H9 (cell line): ENCODE results near the gene SMIM22. TPM values are rescaled to one million over a fixed set of nuclear protein-coding genes. Genes with fewer than 3 reads are reported as not detected.

Experiments
- DNase-seq: peaks from one replicate; pipeline ENCODE4 v3.0.0-alpha.2; 2017
- H2AFZ ChIP-seq: one replicate; pipeline ENCODE4 v1.6.1; 2013; ENCODE audit warnings: mild to moderate bottlenecking, low read length, control low read depth, moderate library complexity
- H2AK5ac ChIP-seq: 2 replicates; pipeline ENCODE4 v1.6.1; 2013; ENCODE audit warnings: low read length, control low read depth, mixed read lengths; ENCODE audit not compliant: insufficient read length
- H2BK120ac ChIP-seq: one replicate; pipeline ENCODE4 v1.6.1; 2013; ENCODE audit warnings: low read depth, mild to moderate bottlenecking, low read length, control low read depth, inconsistent platforms; ENCODE audit not compliant: poor library complexity, severe bottlenecking
- H2BK12ac ChIP-seq: 2 replicates; pipeline ENCODE4 v1.6.1; 2013; ENCODE audit warnings: low read length, control low read depth, mixed read lengths, low read depth; ENCODE audit not compliant: insufficient read length
- H2BK15ac ChIP-seq: 2 replicates; pipeline ENCODE4 v1.6.1; 2013; ENCODE audit warnings: low read depth, low read length, control low read depth
- H2BK20ac ChIP-seq: one replicate; pipeline ENCODE4 v1.6.1; 2013; ENCODE audit warnings: low read depth, mild to moderate bottlenecking, low read length, control low read depth, inconsistent platforms; ENCODE audit not compliant: poor library complexity, severe bottlenecking
- H2BK5ac ChIP-seq: 2 replicates; pipeline ENCODE4 v1.6.1; 2013; ENCODE audit warnings: low read length, control low read depth, mixed read lengths; ENCODE audit not compliant: insufficient read length
- H3K14ac ChIP-seq: 2 replicates; pipeline ENCODE4 v1.6.1; 2013; ENCODE audit warnings: low read length, control low read depth; ENCODE audit not compliant: insufficient read depth
- H3K18ac ChIP-seq: 2 replicates; pipeline ENCODE4 v1.6.1; 2013; ENCODE audit warnings: low read depth, mild to moderate bottlenecking, mixed read lengths, low read length, control low read depth; ENCODE audit not compliant: insufficient read length
- H3K23ac ChIP-seq: 2 replicates; pipeline ENCODE4 v1.6.1; 2013; ENCODE audit warnings: low read length, control low read depth, mixed read lengths, low read depth; ENCODE audit not compliant: insufficient read length
- H3K23me2 ChIP-seq: 2 replicates; pipeline ENCODE4 v1.6.1; 2013; ENCODE audit warnings: low read depth, mild to moderate bottlenecking, mixed read lengths, low read length, control low read depth; ENCODE audit not compliant: insufficient read length, poor library complexity, severe bottlenecking
- H3K27ac ChIP-seq: 2 replicates; pipeline ENCODE4 v1.5.1; 2013; ENCODE audit warnings: low read length, control low read depth, mixed read lengths, low read depth; ENCODE audit not compliant: insufficient read length
- H3K27me3 ChIP-seq: 2 replicates; pipeline ENCODE4 v1.6.1; 2013; ENCODE audit warnings: low read length, control low read depth, inconsistent platforms; ENCODE audit not compliant: insufficient read depth
- H3K4ac ChIP-seq: 2 replicates; pipeline ENCODE4 v1.6.1; 2013; ENCODE audit warnings: low read depth, mild to moderate bottlenecking, control low read depth, inconsistent platforms, low read length, moderate library complexity
- H3K4me1 ChIP-seq: 2 replicates; pipeline ENCODE4 v1.6.1; 2013; ENCODE audit warnings: low read length, control low read depth, inconsistent platforms; ENCODE audit not compliant: insufficient read depth
- H3K4me2 ChIP-seq: 2 replicates; pipeline ENCODE4 v1.6.1; 2013; ENCODE audit warnings: low read length, control low read depth, mixed read lengths; ENCODE audit not compliant: insufficient read length, insufficient read depth
- H3K56ac ChIP-seq: 2 replicates; pipeline ENCODE4 v1.6.1; 2013; ENCODE audit warnings: low read depth, mild to moderate bottlenecking, mixed read lengths, low read length, control low read depth; ENCODE audit not compliant: insufficient read length
- H3K79me1 ChIP-seq: 2 replicates; pipeline ENCODE4 v1.6.1; 2013; ENCODE audit warnings: low read depth, mild to moderate bottlenecking, moderate library complexity, low read length, control low read depth, inconsistent platforms; ENCODE audit not compliant: insufficient read depth, poor library complexity, severe bottlenecking
- H3K79me2 ChIP-seq: 2 replicates; pipeline ENCODE4 v1.6.1; 2013; ENCODE audit warnings: low read length, control low read depth, inconsistent platforms; ENCODE audit not compliant: insufficient read depth
- H3K9ac ChIP-seq: 2 replicates; pipeline ENCODE4 v1.6.1; 2013; ENCODE audit warnings: low read length, control low read depth, mixed read lengths; ENCODE audit not compliant: insufficient read length; ENCODE audit errors: extremely low read depth
- H3K9me3 ChIP-seq: one replicate; pipeline ENCODE4 v1.6.1; 2013; ENCODE audit warnings: low read depth, low read length, inconsistent platforms; ENCODE audit not compliant: control insufficient read depth
- H3T11ph ChIP-seq: one replicate; pipeline ENCODE4 v1.6.1; 2013; ENCODE audit warnings: mild to moderate bottlenecking, low read length, control low read depth, inconsistent platforms
- H4K20me1 ChIP-seq: one replicate; pipeline ENCODE4 v1.6.1; 2013; ENCODE audit not compliant: control insufficient read depth, insufficient read length, insufficient read depth
- H4K5ac ChIP-seq: 2 replicates; pipeline ENCODE4 v1.6.1; 2013; ENCODE audit warnings: low read depth, mild to moderate bottlenecking, mixed read lengths, low read length, control low read depth; ENCODE audit not compliant: insufficient read length
- H4K8ac ChIP-seq: replicated peaks from 2 replicates; pipeline ENCODE4 v1.6.1; 2013; ENCODE audit warnings: low read length, control low read depth, mixed read lengths, low read depth; ENCODE audit not compliant: insufficient read length
- H4K91ac ChIP-seq: 2 replicates; pipeline ENCODE4 v1.6.1; 2013; ENCODE audit warnings: low read depth, mild to moderate bottlenecking, moderate library complexity, mixed read lengths, low read length, control low read depth; ENCODE audit not compliant: insufficient read length
- H3K27ac Mint-ChIP-seq, 3 experiments: 2 replicates in 2 of 3; 3 replicates in 1 of 3; pipeline ENCODE4 v1.8.0; 2020 to 2021; ENCODE audit warnings: mixed read lengths in 3 of 3, mild to moderate bottlenecking in 1 of 3, moderate library complexity in 1 of 3
- H3K27me3 Mint-ChIP-seq: 2 replicates; pipeline ENCODE4 v1.8.0; 2021; ENCODE audit warnings: low read depth, mild to moderate bottlenecking, moderate library complexity, mixed read lengths
- H3K36me3 Mint-ChIP-seq, 3 experiments: 2 replicates in 2 of 3; 3 replicates in 1 of 3; pipeline ENCODE4 v1.8.0; 2020 to 2021; ENCODE audit warnings: low read depth in 3 of 3, mixed read lengths in 3 of 3; ENCODE audit not compliant: insufficient read depth in 1 of 3
- H3K4me1 Mint-ChIP-seq, 2 experiments: 2 replicates each; pipeline ENCODE4 v1.8.0; 2020; ENCODE audit warnings: mixed read lengths in 2 of 2
- H3K4me3 Mint-ChIP-seq, 2 experiments: 2 replicates in 1 of 2; 3 replicates in 1 of 2; pipeline ENCODE4 v1.8.0; 2020 to 2021; ENCODE audit warnings: mild to moderate bottlenecking in 2 of 2, mixed read lengths in 2 of 2, moderate library complexity in 1 of 2
- H3K9me3 Mint-ChIP-seq, 2 experiments: 2 replicates in 1 of 2; 3 replicates in 1 of 2; pipeline ENCODE4 v1.8.0; 2020; ENCODE audit warnings: mild to moderate bottlenecking in 2 of 2, mixed read lengths in 2 of 2, moderate library complexity in 1 of 2
- WGBS: extraction: QIAGEN DNeasy Blood & Tissue Kit; methylation state at CpG from one replicate; pipeline ENCODE4 v1.1.7; 2013; ENCODE audit warnings: missing lambda C conversion rate, low lambda C conversion rate, mixed read lengths; ENCODE audit not compliant: insufficient read length; ENCODE audit errors: extremely low coverage; 5-methylcytosine and 5-hydroxymethylcytosine counted together
- total RNA-seq: library from RNA; stranded (reverse); gene quantifications from 2 replicates; pipeline ENCODE4 v1.2.1, GENCODE V29; 2021
- TF ChIP-seq, protein P1 (sequence below): fragments of 200-600 bp; sonication (generic); conservative IDR thresholded peaks from 3 replicates; pipeline ENCODE4 v1.8.0; 2021; ENCODE audit warnings: antibody characterized with exemption, mild to moderate bottlenecking

The SMIM22 gene
- total RNA-seq, 1 experiment from 2014 or later = not detected

DNA sequence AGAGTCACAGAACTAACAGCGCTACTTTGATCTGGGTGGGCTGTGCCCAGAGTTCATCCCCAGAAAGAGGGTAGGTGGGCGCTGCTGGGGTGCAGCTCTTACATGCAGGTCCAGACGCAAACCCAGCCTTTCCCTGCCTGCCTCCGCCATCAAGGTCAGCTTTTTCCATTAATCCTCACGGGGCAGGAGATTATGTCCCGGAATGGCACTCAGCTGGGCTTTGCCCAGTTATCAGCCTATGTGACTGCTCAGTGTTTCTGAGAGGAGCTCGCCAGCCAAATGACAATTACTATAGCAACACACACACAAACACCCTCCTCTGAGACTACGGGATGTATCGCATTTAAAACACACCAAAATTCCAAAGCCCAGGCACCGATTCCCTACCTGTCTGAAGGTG lies 31.8 kb downstream of the SMIM22 start:
- Histone ChIP-seq H3K23ac (no peak overlapping the region), H4K91ac (no peak overlapping the region), H2BK20ac (no peak overlapping the region), H2AK5ac (no peak overlapping the region), H3K79me1 (no peaks in the 10 kb centered on the region), H3K18ac (no peak overlapping the region), H3K56ac (no peak overlapping the region), H3K27me3 (no peaks in the 10 kb centered on the region), H2AFZ (no peak overlapping the region), H3K23me2 (no peaks in the 10 kb centered on the region), H3K9ac (no peak overlapping the region), H3K4me2 (no peak overlapping the region), H3K9me3 (no peaks in the 10 kb centered on the region), H4K5ac (no peak overlapping the region), H3K4ac (no peak overlapping the region), H3K14ac (no peak overlapping the region), H3K4me1 (no peaks in the 10 kb centered on the region), H4K20me1 (no peaks in the 10 kb centered on the region), H4K8ac (no peak overlapping the region), H2BK12ac (no peak overlapping the region), H3T11ph (no peak overlapping the region), H2BK5ac (no peak overlapping the region), H2BK120ac (no peak overlapping the region), H2BK15ac (no peak overlapping the region), H3K79me2 (no peaks in the 10 kb centered on the region), H3K27ac (no peak overlapping the region)
- DNase-seq = no peak
- Mint-ChIP-seq H3K36me3 (peaks cover 22 to 85% (median 68%) of the 10 kb centered on the region in 3 experiments; a peak in 6 of 7 replicates), H3K4me3 (no peak overlapping the region), H3K27me3 (no peaks in the 10 kb centered on the region), H3K27ac (peak overlapping the region in 1 of 3 experiments; percentile 72; a peak in 2 of 7 replicates), H3K4me1 (no peaks in the 10 kb centered on the region), H3K9me3 (no peaks in the 10 kb centered on the region)
- TF ChIP-seq, protein P1, sequence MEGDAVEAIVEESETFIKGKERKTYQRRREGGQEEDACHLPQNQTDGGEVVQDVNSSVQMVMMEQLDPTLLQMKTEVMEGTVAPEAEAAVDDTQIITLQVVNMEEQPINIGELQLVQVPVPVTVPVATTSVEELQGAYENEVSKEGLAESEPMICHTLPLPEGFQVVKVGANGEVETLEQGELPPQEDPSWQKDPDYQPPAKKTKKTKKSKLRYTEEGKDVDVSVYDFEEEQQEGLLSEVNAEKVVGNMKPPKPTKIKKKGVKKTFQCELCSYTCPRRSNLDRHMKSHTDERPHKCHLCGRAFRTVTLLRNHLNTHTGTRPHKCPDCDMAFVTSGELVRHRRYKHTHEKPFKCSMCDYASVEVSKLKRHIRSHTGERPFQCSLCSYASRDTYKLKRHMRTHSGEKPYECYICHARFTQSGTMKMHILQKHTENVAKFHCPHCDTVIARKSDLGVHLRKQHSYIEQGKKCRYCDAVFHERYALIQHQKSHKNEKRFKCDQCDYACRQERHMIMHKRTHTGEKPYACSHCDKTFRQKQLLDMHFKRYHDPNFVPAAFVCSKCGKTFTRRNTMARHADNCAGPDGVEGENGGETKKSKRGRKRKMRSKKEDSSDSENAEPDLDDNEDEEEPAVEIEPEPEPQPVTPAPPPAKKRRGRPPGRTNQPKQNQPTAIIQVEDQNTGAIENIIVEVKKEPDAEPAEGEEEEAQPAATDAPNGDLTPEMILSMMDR = no peak
- WGBS = no CpG with 5 or more reads among the region's 10 CpGs
